Measurements from ENCODE around the gene MRGPRF. TPM values are rescaled to one million over a fixed set of nuclear protein-coding genes. Genes with fewer than 3 reads are reported as not detected.

Gene MRGPRF
- total RNA-seq, 4 donors from 2014 or later, result 0.84 to 11.0 (median 7.3) TPM

DNA sequence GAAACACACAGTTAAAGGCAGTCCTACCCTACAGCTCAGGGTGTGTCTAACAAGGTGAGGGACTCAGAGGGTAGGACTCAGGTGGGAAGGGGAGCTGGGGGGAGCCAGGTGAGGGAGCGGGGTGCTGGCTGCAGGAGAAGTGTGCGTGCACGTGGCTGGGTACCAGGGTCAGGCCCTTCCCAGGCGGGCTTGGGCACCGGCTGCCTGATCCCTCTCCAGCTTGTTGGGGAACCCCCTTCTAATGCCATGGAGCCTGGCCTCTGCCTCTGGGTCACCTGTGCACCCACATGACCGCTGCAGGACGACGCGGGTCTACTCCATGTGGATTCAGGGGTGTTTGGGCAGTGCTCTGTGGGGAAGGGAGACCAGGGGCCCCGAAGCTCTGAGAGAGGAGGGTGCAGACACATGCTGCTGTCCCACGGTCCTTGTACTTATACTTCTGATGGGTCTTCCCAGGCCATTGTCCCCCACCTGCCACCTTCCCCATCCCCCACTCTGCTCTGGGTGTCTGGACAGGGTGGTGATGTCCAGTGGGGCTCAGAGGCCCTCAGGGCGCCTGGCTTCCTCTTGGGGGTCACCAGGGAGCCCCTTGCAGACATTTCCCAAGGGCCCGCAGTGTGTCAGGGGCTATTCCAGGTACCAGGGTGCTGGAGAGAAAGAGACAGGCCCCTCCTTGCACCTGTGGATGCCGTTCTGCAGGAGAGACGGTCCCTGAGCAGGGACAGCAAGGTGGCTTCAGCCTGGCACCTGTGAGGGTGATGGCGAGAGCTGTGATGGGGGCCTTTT is 21.9 kb downstream of the MRGPRF start:
- H3K4me3 ChIP-seq (ENCODE audit: low read depth, poor library complexity, severe bottlenecking), result no peak overlapping the region
- TF ChIP-seq, protein P1, sequence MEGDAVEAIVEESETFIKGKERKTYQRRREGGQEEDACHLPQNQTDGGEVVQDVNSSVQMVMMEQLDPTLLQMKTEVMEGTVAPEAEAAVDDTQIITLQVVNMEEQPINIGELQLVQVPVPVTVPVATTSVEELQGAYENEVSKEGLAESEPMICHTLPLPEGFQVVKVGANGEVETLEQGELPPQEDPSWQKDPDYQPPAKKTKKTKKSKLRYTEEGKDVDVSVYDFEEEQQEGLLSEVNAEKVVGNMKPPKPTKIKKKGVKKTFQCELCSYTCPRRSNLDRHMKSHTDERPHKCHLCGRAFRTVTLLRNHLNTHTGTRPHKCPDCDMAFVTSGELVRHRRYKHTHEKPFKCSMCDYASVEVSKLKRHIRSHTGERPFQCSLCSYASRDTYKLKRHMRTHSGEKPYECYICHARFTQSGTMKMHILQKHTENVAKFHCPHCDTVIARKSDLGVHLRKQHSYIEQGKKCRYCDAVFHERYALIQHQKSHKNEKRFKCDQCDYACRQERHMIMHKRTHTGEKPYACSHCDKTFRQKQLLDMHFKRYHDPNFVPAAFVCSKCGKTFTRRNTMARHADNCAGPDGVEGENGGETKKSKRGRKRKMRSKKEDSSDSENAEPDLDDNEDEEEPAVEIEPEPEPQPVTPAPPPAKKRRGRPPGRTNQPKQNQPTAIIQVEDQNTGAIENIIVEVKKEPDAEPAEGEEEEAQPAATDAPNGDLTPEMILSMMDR (IDR thresholded peaks at IDR 0.05), result no peak
- TF ChIP-seq POLR2A (IDR thresholded peaks at IDR 0.05), result no peak
- peak in 1 of 2 donors; percentile 68 for DNase-seq (ENCODE audit: low spot score in 2 of 2)
- intact Hi-C loops (cut with DNase I; ENCODE audit: low total_unique reads), result no loop called here
- 82 to 92% methylated on average over 14 of the region's 16 CpGs for WGBS, 2 donors

DNA sequence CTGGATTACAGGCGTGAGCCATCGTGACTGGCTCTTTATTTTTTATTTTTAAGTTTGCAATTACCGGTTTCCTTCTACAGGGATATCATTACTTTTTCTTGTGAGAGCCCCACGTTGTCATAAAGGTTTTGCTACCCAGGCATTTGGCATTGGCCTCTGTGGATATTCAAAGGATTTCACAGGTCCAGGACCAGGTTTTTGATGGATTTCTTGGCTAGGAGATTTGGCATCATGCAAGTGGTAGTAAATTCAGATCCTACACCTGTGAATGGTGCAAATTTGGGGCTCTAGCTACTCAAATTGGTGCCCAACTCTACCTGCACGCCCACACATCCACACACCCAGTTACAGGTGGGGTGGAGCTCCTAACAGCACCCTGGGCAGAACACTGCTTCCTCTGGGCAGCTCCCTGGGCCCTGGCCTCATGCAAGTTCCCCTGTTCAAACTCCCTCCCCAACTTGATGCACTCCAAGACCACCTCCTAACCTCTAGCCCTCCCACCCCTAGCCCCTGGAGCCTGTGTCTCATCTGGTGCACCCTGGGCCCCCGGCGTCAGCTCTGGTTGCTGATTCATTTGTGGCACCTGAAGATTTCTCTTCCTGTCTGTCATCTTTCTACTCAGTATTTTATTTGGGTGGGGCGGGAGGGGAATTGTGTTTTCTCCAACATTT is 23.0 kb downstream of the MRGPRF start:
- H3K4me3 ChIP-seq (ENCODE audit: low read depth, poor library complexity, severe bottlenecking), result no peak overlapping the region
- WGBS, 2 donors, result 89 to 90% methylated on average over 8 of the region's 8 CpGs
- intact Hi-C loops (cut with DNase I; ENCODE audit: low total_unique reads), result no loop called here
- peak in 1 of 2 donors; percentile 56 for DNase-seq (ENCODE audit: low spot score in 2 of 2)
- TF ChIP-seq, protein P1 (IDR thresholded peaks at IDR 0.05), result no peak
- no peak for TF ChIP-seq POLR2A (IDR thresholded peaks at IDR 0.05)

DNA sequence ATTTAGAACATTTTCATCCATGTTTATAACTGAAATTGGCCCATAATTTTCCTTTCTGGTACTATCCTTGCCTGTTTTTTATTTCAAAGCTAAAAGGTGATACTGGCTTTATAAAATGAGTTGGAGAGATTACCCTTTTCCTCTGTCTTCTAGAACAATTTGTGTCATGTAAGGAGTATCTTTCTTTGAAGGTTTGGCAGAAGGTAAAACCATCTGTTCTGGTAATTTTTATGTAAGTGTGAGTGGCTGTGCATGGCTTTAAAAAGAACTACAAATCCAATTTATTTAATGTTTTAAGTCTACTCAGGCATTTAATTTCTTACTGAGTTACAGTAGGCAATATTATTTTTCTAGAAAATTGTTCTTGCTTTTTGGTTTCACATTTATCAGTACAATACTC is 24.6 kb downstream of the MRGPRF start:
- DNase-seq (ENCODE audit: low spot score in 2 of 2), result no peak
- intact Hi-C loops (cut with DNase I; ENCODE audit: low total_unique reads), result no loop called here
- H3K4me3 ChIP-seq (ENCODE audit: low read depth, poor library complexity, severe bottlenecking), result no peak overlapping the region
- TF ChIP-seq, protein P1 (IDR thresholded peaks at IDR 0.05), result no peak
- TF ChIP-seq POLR2A (IDR thresholded peaks at IDR 0.05), result no peak

DNA sequence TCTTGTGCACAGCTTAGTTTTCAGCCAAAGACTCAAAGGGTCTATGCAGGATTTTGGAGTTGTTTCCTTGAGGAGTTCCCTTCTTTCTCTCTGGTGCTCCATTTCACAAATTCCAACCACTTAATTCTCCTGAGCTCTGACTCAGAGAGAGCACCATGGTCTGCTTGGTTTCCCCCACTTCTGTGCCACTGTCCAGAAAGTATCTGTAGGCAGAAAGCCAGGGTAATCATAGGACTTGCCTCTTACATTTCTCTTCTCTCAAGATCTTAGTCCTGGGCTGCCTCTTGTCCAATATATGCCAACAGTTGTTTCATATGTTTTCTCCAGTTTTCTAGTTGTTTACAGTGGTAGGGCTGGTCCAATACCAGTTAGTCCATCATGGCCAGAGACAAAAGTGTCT is 25.8 kb downstream of the MRGPRF start:
- intact Hi-C loops (cut with DNase I; ENCODE audit: low total_unique reads), result no loop called here
- no peak for DNase-seq (ENCODE audit: low spot score in 2 of 2)
- no peak overlapping the region for H3K4me3 ChIP-seq (ENCODE audit: low read depth, poor library complexity, severe bottlenecking)
- TF ChIP-seq, protein P1 (IDR thresholded peaks at IDR 0.05), result no peak
- no peak for TF ChIP-seq POLR2A (IDR thresholded peaks at IDR 0.05)

DNA sequence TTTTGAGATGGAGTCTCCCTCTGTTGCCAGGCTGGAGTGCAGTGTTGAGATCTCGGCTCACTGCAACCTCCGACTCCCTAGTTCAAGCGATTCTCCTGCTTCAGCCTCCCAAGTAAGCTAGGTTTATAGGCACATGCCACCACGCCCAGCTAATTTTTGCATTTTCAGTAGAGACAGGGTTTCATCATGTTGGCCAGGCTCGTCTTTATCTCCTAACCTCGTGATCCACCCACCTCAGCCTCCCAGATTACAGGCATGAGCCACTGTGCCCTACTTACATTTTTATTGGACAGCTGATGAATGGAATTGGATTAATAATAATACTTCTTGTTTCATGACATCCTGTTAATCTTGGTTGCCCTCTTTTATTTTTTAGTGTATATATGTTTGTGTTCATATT is 29.2 kb downstream of the MRGPRF start:
- 62 to 67% methylated on average over 6 of the region's 6 CpGs for WGBS, 2 donors
- peak in 1 of 2 donors; percentile 39 for DNase-seq (ENCODE audit: low spot score in 2 of 2)
- intact Hi-C loops (cut with DNase I; ENCODE audit: low total_unique reads), result no loop called here
- no peak overlapping the region for H3K4me3 ChIP-seq (ENCODE audit: low read depth, poor library complexity, severe bottlenecking)
- TF ChIP-seq POLR2A (IDR thresholded peaks at IDR 0.05), result no peak
- TF ChIP-seq, protein P1 (IDR thresholded peaks at IDR 0.05), result no peak

Data from lower leg skin (tissue), 4 donors.